LNCaP clone FGC (cell line): ENCODE results near the gene UBE2J2.

Source experiments
- DNase-seq: peaks from one replicate; pipeline ENCODE4 v3.0.0-alpha.2; 2011; ENCODE audit warnings: low read depth
- H3K4me3 ChIP-seq: 2 replicates; pipeline ENCODE4 v1.5.1; 2011; ENCODE audit warnings: mild to moderate bottlenecking, low read depth, low read length, control low read depth
- CTCF ChIP-seq: IDR thresholded peaks from 2 replicates; pipeline ENCODE4 v1.5.1; 2012; ENCODE audit warnings: mild to moderate bottlenecking; ENCODE audit not compliant: control insufficient read depth, insufficient read depth; ENCODE audit errors: extremely low read depth

Gene UBE2J2

GRCh38 chr1:1237874-1238701 is 35.6 kb downstream of the UBE2J2 start:
- H3K4me3 ChIP-seq, result peak overlapping the region; percentile 25; the same call in 1 of the 2 replicates
- TF ChIP-seq CTCF, result no peak
- DNase-seq, result no peak

GRCh38 chr1:1236945-1237873 is 36.4 kb downstream of the UBE2J2 start:
- H3K4me3 ChIP-seq, result peak overlapping the region; percentile 30
- no peak for TF ChIP-seq CTCF
- peak; percentile 59 for DNase-seq

- no peak for DNase-seq
- H3K4me3 ChIP-seq, result no peak overlapping the region
- TF ChIP-seq CTCF, result no peak
Observed at GRCh38 chr1:1236176-1236763, 37.4 kb downstream of the UBE2J2 start.

- no peak for DNase-seq
- no peak overlapping the region for H3K4me3 ChIP-seq
Observed at GRCh38 chr1:1235016-1235744, 38.5 kb downstream of the UBE2J2 start.

GRCh38 chr1:1234180-1234808 is 39.4 kb downstream of the UBE2J2 start:
- no peak for TF ChIP-seq CTCF
- peak overlapping the region; percentile 24 for H3K4me3 ChIP-seq
- DNase-seq, result no peak

More at GRCh38 chr1:1235016-1235744, 38.5 kb downstream of the UBE2J2 start:
- TF ChIP-seq CTCF, result no peak

- peak; percentile 47 for DNase-seq
- H3K4me3 ChIP-seq, result peak overlapping the region; percentile 24
- no peak for TF ChIP-seq CTCF
Observed at GRCh38 chr1:1233567-1233892, 40.1 kb downstream of the UBE2J2 start.
